Forelimb muscle (tissue), 1 donor: Measurements from ENCODE around the gene MRPL54. TPM values are rescaled to one million over a fixed set of nuclear protein-coding genes. Genes with fewer than 3 reads are reported as not detected.

ENCODE experiments used
- DNase-seq: peaks from one replicate; pipeline ENCODE4 v3.0.0-alpha.2; 2013; ENCODE audit warnings: low read depth
- polyA plus RNA-seq: library from polyadenylated mRNA; unstranded; fragments of 120-200 nt; gene quantifications from one replicate; pipeline ENCODE4 v1.2.1, GENCODE V29; 2013; ENCODE audit not compliant: insufficient read length

MRPL54 gene
- polyA plus RNA-seq, 1 donor: 26.0 TPM

DNA sequence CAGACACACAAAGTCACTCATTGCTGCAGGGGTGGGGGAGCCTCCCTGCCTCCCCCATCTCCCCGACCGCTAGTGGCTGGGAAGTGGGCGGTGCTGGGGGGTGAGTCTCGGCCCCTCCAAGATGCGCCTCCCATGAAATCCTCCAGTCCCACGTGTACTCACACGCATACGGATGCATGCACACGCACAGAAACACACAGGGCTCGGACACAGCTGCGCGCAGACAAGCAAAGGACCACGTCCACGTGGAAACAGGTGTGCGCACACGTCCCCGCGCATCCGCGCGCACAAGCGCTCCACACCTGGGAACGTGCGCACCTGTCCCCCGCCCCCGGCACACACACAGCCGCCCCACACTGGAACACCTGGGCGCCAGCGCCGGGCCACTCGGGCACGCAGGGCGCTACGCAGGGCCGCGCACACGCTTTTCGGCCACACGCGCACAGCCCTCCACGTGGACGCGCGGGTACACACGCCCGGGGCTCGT lies 23.0 kb downstream of the MRPL54 start:
- no peak for DNase-seq

DNA sequence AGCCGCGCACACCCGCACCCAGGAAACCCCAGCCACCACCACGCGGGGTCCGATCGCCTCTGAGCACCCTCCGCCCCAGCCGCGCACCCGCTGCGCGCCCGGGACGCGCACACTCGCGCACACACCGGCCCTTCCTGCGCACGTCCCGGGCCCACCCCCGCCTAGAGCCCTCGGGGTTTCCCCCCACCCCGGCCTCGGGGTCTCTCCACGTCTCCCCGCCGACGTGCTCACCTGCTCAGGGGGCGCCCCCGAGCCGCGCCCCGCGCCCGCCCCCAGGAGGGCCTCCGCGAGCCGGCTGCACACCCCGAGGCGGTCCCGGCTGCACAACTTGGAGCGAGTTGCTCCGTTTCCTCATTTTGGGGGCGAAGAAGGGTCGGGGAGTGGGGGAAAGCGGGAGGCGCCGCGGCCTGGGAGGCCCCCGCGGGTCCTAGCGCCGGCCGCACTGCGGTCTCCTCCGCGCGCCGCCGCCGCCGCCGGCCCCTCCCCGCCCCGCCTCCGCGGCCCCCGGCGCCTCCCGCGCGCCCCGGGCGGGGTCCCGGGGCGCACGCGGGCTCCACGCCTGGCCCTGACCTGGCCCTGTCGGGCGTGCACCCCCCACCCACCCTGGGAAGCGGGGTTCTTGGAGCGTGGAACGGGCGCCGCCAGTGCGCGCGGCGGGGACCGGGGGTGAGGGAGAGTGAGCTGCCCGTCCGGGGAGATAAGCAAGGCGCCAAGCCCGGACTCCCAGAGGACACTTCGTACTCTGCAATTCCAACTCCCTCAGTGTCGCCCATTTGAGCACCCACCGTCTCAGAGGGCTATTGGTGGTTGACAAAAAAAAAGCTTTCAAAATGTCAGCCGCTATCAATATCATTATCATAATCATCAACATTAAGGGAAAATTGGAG lies 23.7 kb downstream of the MRPL54 start, which contains the start of gene MATK:
Gene MATK (minus strand): TSS at position 444 of the 887 bp plus-strand sequence. CDS start 1,246 bp downstream, outside the sequence.
- no peak for DNase-seq

DNA sequence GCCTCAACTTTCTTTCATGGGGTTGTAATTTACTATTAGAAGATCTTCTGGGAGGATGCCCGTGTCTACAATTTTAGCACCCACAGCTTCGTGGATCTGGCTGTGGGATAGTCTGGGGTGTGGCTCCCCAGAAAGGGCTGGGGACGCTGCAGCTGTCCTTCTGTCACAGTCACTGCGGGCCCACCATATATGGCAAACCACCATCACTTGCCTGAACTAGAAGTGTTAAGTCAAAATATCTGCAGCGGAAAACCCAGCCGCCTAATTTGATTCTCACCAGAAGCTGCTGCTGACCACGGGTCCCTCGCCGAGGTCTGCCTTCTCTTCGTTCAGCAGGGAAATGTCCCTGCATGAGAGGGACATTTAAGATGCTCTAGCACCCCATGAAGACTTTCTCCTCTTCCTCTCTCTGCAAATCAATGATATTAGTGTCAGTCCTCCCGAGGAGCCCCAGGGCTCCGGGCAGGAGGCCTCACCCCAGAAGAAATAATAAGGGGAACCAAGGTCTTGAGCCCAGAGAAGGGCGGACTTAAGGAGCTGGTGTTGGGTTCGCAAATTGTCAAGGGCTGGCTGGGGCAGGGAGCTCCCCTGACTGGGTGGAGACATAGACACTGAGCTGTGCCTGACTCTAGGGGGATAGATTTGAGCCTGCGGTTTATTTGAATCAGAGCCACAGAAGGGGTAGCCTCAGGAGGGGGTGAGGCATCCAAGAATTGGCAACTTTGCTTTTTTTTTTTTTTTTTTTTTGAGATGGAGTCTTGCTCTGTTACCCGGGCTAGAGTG lies 26.7 kb downstream of the MRPL54 start:
- no peak for DNase-seq

DNA sequence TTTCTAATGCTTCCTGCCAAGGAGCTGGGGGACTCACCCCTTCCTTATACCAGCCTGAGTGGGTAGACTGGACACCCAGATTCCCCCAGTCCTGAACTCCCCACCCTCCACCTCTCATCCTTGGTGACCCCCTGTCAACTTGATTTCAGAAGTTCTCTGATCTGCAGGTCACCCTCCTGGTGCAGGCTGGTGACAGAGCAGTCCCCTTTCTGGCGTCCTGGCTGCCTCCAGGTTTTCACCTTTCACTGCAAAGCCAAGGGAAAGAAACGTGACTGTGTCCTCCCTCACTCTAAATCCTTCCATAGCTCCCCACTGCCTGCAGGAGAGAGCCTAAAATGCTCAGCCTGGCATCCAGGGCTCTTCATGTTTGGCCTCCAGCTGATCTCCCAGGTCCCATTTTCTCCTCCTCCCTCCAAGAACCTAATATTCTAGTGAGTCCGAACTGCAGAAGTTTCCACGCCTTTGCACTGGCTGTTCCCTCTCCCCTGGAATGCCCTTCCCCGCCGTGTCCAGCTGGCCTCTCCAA lies 27.8 kb downstream of the MRPL54 start:
- DNase-seq: no peak

DNA sequence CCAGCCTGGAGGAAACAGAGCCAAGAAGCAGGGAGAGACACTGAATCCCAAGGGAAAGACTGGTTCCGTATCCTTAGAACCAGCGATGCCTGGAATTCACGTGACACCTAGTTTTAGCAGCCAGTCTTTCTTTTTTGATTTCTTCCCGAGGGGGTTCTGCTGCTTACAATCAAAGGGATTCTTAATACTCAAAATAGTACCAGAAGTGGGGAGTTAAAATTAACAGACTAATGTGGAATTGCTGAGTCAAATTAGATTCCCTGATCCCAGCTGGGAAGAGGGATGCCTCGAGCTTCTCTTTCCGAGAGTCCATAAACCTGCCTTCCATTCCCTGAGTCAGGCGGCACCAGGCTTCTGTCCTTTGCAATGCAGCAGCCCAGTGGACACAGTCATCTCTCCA lies 28.5 kb downstream of the MRPL54 start:
- no peak for DNase-seq

DNA sequence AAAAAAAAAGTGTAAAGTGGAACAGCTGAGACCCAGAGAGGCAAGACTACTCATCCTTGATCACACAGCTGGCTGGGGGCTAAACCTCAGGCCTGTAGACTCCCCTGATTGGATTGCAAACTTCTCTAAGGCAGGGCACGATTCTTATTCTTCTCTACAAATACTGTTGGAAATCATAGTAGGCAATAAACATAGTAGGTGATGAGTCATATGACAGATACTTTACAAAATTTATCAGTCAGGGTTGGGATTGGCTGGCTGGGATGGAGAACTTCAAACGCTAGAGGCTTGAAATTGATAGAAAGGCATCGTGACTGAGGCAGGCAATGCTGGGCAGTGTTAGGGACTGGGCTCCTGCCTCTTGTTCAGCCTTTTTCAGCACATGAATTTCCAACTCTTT lies 29.6 kb downstream of the MRPL54 start:
- no peak for DNase-seq

DNA sequence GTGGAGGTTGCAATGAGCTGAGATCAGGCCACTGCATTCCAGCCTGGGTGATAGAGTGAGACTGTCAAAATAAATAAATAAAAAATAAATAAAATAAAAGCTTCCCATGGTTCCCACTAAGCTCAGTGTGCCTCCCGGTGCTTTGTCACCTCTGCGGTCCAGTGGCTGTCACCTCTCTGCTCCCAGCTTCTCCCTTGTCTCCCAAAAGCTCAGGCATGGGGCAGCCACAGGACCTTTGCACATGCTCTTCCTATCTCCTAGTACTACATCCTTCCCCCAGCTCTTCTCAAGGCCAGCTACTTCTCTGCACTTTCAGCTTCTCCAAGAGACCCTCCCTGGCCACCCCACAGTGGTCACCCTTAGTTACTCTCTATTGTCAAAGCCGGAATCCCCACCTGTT lies 31.3 kb downstream of the MRPL54 start:
- DNase-seq: no peak

DNA sequence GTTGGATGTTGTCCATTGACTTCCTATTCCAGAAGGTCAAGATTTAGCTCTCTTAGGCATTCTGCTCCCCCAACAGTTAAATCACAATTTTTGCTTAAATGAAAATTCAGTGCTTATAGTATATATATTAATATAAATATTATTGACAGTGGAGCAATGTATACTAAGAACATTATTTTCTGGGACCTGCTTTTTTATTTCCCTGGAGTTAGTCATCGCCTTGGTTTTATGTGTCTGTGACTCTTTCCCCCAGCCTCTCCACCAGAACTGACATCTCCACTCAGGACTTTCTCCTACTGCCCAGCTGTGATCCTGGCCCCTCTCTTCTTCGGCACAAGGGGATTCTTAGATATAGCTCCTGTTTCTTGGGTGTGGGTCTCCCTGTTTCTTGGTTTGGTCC lies 33.9 kb downstream of the MRPL54 start:
- DNase-seq: no peak

DNA sequence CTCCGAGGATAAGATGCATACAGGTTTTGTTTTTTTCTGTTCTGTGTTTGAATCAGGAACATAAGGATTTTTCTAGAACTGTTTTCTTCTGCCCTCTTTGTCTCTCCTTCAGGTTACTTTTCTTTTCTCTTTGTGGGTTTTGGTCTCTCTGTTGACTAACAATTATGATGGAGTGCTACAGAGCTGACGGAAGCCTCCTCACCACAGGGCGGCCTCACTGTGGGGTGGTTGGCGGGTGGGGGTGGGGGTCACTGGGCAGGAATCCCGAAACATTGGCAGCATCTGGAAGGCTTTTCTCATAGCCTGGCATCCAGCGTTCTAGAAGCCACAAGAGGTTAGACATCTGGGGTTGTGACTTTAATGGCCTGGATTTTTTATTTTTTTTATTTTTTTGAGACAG lies 35.7 kb downstream of the MRPL54 start:
- no peak for DNase-seq

DNA sequence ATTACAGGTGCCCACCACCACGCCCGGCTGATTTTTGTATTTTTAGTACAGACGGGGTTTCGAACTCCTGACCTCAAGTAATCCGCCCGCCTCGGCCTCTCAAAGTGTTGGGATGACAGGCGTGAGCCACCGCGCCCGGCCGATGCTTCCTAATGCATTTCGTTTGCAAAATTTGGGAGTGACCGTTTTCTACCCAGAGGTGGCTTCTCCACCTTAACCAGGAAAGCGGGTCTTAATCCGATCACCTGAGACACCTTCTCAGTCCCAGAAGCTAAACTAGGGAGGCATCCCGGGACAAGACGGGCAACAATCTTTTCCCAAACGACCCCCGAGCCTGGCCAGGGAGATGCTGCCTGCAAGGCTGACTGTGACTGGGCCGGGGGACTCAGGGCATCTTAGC lies 38.5 kb downstream of the MRPL54 start:
- DNase-seq: no peak

DNA sequence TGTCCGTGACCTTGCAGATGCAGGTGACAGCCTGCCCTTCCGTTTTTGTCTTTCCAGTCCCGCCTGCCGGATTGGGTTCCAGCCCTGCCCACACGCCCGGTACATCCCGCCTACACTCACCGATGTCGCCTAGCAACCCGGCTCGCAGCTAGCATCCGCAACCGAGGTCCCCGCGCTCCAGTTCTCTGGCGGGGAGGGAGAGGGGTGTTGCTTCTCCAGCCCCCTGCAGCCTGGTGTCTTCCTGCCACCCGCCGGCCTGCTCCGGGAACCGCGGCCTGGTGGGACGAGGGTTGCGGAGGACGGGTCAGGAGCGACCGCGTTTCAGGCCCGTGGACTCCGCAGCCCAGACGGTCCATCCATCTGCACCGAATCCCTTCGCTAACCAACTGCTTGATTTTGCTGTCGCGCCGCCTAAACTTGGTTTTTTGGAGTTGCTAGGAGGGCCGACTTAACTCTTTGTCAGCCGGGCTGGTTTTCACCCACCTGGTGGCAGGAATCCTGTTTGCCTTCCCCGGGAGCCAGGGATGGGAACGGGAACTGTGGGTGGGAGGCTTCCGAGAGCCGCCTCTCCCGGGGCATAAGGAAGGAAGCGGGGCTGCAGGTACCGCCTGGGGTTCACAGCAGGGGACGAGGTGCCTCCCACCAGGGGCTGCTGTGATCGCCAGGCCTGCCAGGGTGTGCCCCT lies 39.1 kb downstream of the MRPL54 start:
- no peak for DNase-seq

DNA sequence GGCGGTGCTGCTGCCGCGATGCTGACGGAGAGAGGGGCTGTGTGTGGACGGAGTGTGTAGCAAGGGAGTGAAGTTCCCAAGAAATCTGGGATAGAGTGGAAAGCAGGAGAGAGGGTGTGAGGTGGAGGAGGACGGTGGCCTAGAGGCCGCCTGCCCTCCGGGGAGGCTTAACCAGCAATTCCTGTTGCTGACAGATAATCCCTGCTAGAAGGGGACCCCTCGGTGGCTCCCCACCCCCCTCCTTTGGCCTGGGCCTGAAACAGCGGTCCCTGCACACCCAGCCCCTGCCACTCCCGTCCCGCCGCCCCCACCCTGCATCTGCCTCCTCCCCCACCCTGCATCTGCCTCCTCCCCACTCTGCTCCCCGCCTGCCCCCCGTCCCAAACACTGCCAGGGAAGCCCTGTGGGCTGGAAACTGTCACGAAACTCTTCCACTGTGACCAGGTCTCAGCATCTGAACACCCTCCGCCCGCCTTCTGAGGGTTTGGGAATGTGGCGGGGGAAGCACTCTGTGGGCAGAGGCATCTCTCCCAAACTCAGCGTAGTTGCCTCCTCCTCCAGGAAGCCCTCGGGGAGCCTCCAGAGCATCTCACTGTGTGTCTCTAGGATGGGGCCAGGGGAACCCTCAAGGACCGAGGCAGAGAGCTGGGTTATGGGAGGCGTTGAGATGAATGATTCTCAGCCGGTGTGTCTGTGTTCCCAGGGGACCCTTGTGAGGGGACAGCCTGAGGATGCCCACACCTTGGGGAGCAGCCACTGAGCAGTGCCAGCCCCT lies 40.8 kb downstream of the MRPL54 start:
- no peak for DNase-seq

DNA sequence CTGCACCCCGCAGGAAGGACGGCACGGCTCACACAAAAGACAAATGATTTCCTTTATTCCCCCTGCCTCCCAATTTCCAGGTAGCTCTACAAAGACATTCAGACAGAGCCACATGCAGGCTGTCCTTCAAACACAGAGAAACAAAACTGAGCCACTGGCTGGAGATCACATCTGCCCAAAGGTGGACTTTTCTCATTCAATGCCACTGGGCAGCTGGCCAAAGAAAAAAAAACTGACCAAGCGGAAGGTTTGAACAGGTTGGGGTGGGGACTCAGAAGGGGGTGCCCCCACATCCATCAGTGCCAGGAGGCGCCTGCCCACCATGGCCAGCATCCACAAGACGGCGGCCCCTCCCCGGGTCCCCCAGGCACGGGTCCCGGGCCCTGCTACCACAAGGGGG lies 41.5 kb downstream of the MRPL54 start:
- DNase-seq: no peak

DNA sequence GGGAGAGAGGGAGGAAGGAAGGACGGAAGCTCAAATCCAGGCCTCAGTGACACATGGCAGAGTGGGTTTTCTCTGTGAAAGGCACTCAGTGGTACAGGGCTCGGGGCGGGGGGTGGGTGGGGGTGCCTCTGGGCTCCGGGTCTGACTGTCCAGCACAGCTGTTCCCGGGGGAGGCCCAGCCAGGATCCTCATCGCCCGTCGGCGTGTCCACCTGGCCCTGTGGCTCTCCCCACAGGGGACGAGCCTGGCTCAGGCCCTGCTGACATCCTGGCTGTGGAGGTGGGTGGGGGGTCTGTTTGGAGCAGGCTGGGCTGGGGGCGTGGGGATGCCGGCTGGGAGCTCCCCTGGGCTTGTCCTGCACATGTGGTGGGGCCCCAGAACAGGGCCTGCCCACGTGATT lies 41.9 kb downstream of the MRPL54 start:
- no peak for DNase-seq

DNA sequence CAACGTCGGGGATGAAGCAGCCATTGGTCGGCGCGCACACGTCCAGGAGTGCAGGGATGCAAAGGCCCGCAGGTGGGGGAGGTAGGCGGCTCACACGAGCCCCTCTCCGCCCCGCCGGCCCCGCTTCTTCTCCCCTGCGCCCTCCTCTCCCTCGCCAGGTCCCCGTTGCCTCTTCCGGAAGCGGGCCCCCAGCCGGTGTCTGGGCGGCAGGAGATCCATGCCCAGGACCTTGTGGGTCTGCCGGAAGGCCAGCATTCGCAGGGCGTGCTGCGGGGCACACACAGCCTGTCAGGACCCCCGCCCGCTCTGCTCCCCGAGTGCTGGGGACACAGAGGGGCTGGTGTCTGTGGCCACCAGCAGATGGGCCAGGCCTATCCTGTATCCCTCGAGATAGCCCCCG lies 43.4 kb downstream of the MRPL54 start:
- DNase-seq: no peak

DNA sequence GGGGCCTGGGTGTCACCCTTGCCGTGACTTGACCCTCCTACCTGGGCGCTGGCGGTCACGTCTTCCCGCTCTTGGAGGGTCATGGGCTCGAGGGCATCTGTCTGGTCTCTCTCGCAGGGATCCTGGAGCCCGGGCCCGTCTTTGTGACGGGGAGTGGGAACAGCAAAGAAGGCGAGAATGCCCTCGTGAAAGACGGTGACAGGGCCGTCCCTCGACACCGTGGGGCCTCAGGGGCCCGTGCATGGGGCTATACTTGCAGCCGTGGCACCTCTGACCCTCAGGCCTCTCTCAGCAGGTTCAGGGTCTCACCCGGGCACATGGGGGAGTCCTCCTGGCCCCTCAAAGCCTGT lies 44.6 kb downstream of the MRPL54 start:
- DNase-seq: no peak

DNA sequence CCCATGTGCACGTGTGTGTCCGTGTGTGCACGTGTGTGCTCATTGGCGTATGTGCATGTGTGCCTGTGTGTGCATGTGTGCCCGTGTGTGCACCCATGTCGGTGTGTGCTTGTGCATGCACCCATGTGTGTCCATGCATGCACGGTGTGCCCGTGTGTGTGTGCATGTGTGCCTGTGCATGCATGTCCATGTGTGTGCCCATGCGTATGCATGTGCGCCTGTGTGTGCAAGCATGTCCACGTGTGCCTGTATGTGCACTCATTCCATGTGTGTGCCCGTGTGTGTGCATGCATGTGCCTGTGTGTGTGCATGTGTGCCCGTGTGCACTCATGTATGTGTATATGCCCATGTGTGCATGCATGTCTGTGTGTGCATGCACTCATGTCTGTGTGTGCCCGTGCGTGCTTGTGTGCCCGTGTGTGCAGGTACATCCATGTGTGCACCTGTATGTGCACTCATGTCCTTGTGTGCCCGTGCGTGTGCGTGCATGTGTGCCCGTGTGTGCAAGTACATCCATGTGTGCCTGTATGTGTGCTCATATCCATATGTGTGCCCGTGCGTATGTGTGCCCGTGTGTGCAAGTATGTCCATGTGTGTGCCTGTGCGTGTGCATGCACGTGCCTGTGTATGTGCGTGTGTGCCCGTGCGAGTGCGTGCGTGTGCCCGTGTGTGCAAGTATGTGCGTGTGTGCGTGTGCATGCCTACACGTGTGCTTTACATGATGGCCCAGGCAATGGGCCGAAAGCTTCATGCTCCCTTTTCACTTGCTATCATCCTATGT lies 45.3 kb downstream of the MRPL54 start:
- no peak for DNase-seq

DNA sequence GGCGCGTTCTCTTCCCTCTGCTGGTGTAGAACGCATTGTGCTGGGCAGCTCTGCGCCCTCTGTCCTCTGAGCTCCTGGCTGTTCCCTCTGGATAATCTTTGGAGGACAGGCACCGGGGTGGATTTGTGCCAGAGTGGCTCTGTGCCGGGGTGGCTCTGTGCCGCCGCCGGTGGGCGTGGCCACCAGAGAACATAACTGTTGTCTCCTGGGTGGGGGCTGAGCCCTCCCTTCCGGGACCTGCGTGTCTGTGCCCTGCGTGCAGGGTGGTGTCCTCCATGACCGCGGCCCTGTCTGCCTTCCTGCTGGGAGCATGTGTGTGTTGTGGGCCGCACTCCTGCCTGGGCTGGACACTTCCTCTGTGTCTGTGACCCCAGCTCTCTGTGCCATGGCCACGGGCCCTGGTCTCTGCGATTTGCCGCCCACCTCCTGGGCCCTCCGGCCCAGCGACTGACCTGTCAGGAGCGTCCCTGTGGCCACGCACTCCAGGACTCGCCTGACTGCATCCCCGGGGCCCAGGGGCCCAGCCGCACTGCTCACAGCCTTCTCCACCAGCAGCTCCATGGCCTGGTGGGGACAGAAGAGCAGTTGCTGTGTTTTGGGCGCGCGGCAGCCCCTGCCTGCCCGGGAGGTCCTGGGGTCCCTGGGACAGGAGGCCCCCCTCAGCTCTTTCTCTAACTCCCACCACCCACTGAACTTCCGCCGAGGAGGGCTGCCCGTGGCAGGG lies 46.1 kb downstream of the MRPL54 start:
- no peak for DNase-seq

DNA sequence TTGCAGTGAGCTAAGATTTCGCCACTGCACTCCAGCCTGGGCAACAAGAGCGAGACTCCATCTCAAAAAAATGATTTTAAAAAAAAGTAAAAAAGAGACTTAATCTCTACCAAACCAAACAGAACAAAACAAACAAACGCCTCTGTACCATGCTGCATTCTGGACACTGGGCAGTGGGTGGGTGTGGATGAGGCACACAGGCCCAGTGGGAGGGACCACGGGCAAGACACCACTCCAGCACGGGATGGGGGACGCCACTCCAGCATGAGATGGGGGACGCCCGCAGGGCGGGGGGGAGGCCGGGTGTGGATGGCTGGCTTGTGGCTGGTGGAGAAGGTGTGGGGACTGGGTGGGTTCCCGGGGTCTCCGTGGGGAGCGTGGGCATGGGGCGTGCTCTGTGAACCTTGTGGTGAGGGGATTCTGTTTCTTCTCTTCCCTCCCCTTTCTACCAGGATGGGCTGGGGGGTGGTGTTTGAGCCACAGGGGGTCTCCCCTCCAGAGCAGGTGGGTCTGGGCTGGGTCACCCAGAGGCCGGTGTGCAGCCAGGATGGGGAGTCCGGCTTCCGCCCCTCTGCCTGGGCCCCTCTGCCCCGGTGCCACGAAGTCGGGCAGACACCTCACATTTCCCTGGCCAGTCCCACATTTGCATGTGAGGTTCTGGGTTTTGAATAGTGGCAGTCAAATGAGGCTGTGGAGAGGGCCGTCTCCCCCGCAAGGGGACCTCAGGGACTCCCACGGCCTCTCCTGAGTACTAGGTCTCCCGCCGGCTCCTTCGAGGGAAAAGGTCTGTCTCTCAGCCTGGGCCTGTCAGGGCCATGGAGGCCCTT lies 47.6 kb downstream of the MRPL54 start:
- DNase-seq: no peak
